Hepatocyte (in vitro differentiated cells): ENCODE data around the gene NYNRIN. TPM values are rescaled to one million over a fixed set of nuclear protein-coding genes. Genes with fewer than 3 reads are reported as not detected.

Experiments used
- DNase-seq: peaks from one replicate; pipeline ENCODE4 v3.0.0-alpha.2; 2016; ENCODE audit warnings: low spot score
- H2AFZ ChIP-seq: fragments of 200-600 bp; sonication (generic); 2 replicates; pipeline ENCODE4 v1.6.0; 2016; ENCODE audit warnings: antibody characterized with exemption, mild to moderate bottlenecking
- H3K27ac ChIP-seq: fragments of 200-600 bp; sonication (generic); 2 replicates; pipeline ENCODE4 v1.5.1; 2016; ENCODE audit warnings: mild to moderate bottlenecking
- H3K27me3 ChIP-seq: fragments of 200-600 bp; sonication (generic); 2 replicates; pipeline ENCODE4 v1.6.1; 2016
- H3K36me3 ChIP-seq: fragments of 200-600 bp; sonication (generic); replicated peaks from 2 replicates; pipeline ENCODE4 v1.5.1; 2016; ENCODE audit warnings: low read depth; ENCODE audit not compliant: insufficient read depth
- H3K4me1 ChIP-seq: fragments of 200-600 bp; sonication (generic); 2 replicates; pipeline ENCODE4 v1.5.1; 2016; ENCODE audit warnings: mild to moderate bottlenecking, moderate library complexity; ENCODE audit not compliant: insufficient read depth
- H3K4me2 ChIP-seq: fragments of 200-600 bp; sonication (generic); 2 replicates; pipeline ENCODE4 v1.6.0; 2016
- H3K4me3 ChIP-seq: fragments of 200-600 bp; sonication (generic); 2 replicates; pipeline ENCODE4 v1.5.1; 2016; ENCODE audit warnings: mild to moderate bottlenecking
- H3K79me2 ChIP-seq: fragments of 200-600 bp; sonication (generic); 2 replicates; pipeline ENCODE4 v1.6.0; 2017; ENCODE audit warnings: mild to moderate bottlenecking
- H3K9me2 ChIP-seq: fragments of 200-600 bp; sonication (generic); replicated peaks from 2 replicates; pipeline ENCODE4 v1.6.0; 2017; ENCODE audit warnings: mild to moderate bottlenecking; ENCODE audit not compliant: insufficient read depth
- H3K9me3 ChIP-seq: fragments of 200-600 bp; sonication (generic); 2 replicates; pipeline ENCODE4 v1.5.1; 2016; ENCODE audit warnings: low read depth, mild to moderate bottlenecking
- H4K20me1 ChIP-seq: fragments of 200-600 bp; sonication (generic); 2 replicates; pipeline ENCODE4 v1.6.0; 2016; ENCODE audit warnings: mild to moderate bottlenecking; ENCODE audit not compliant: insufficient read depth, poor library complexity, severe bottlenecking
- EZH2 ChIP-seq: fragments of 200-600 bp; sonication (generic); IDR thresholded peaks from 2 replicates; pipeline ENCODE4 v1.6.1; 2016; ENCODE audit warnings: antibody characterized with exemption, mild to moderate bottlenecking, borderline replicate concordance
- EZH2phosphoT487 ChIP-seq: fragments of 200-600 bp; sonication (generic); IDR thresholded peaks from one replicate; pipeline ENCODE4 v1.6.1; 2018; ENCODE audit warnings: antibody characterized with exemption, mild to moderate bottlenecking, low read depth, moderate library complexity; ENCODE audit not compliant: unreplicated experiment, severe bottlenecking
- WGBS: methylation state at CpG from one replicate; pipeline ENCODE4 v1.1.6; 2016; ENCODE audit warnings: low lambda C conversion rate; ENCODE audit errors: missing lambda C conversion rate; 5-methylcytosine and 5-hydroxymethylcytosine counted together
- polyA plus RNA-seq: library from polyadenylated mRNA; unstranded; fragments of >200 nt; fragmentation: Nextera tagmentation; extraction: Ambion mirVana; gene quantifications from 2 replicates; pipeline ENCODE4 v1.2.1, GENCODE V29; 2016
- total RNA-seq: library from RNA; depleted of rRNA; stranded (reverse); fragments of >200 nt; gene quantifications from 2 replicates; pipeline ENCODE4 v1.2.3, GENCODE V29; 2014
- TF ChIP-seq, protein P1 (sequence below): fragments of 200-600 bp; sonication (generic); IDR thresholded peaks from 2 replicates; pipeline ENCODE4 v1.5.1; 2016; ENCODE audit warnings: antibody characterized with exemption, mild to moderate bottlenecking; ENCODE audit not compliant: poor library complexity

NYNRIN gene
- total and polyA plus RNA-seq, 2 experiments from 2014 or later, result 34.5 to 56.5 TPM

DNA sequence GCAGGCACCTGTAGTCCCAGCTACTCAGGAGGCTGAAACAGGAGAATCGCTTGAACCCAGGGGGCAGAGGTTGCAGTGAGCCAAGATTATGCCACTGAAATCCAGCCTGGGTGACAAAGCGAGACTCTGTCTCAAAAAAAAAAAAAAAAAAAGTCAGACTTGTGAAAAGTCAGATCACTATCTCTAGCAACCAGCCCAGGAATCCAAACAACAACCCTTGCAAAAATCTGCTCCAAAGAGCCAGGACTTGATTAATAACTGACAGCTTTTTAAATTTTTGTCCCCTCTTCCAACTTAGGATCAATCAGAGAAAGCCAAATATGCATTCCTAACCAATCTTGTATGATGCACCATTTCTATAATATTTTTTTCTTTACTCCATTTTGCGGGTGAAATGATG lies 38.5 kb upstream of the NYNRIN start:
- WGBS, result 89% methylated on average over 3 of the region's 3 CpGs

DNA sequence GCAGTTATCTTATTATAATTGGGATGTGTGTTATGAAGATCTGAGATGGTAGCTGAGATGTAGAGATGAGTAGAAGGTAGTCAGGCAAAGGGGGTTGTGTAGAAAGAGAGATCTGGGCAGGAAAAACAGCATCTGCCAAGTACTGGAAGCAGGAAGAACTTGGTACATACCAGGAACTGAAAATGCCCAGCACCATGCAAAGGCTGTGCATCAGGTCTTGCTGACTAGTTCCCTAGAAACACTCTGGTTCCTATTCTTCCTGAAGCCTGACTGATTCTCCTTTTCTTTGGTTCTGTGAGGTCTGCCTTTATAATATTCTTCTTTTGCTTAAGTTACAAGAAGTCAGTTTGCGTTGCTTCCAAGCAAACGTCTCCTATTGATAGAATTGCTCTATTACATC lies 37.5 kb upstream of the NYNRIN start:
- 79% methylated on average over 2 of the region's 2 CpGs for WGBS
- no peaks in the 10 kb centered on the region for H3K9me3 ChIP-seq
- H3K4me2 ChIP-seq, result no peak overlapping the region
- no peaks in the 10 kb centered on the region for H3K9me2 ChIP-seq
- no peaks in the 10 kb centered on the region for H3K27me3 ChIP-seq
- no peak overlapping the region for H3K27ac ChIP-seq
- no peak overlapping the region for H2AFZ ChIP-seq
- H3K4me3 ChIP-seq, result no peak overlapping the region
- no peak for DNase-seq
- no peaks in the 10 kb centered on the region for H3K79me2 ChIP-seq
- TF ChIP-seq EZH2phosphoT487 (no peak), EZH2 (no peak)
- TF ChIP-seq, protein P1, sequence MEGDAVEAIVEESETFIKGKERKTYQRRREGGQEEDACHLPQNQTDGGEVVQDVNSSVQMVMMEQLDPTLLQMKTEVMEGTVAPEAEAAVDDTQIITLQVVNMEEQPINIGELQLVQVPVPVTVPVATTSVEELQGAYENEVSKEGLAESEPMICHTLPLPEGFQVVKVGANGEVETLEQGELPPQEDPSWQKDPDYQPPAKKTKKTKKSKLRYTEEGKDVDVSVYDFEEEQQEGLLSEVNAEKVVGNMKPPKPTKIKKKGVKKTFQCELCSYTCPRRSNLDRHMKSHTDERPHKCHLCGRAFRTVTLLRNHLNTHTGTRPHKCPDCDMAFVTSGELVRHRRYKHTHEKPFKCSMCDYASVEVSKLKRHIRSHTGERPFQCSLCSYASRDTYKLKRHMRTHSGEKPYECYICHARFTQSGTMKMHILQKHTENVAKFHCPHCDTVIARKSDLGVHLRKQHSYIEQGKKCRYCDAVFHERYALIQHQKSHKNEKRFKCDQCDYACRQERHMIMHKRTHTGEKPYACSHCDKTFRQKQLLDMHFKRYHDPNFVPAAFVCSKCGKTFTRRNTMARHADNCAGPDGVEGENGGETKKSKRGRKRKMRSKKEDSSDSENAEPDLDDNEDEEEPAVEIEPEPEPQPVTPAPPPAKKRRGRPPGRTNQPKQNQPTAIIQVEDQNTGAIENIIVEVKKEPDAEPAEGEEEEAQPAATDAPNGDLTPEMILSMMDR, result no peak
- H3K4me1 ChIP-seq, result peaks cover 7% of the 10 kb centered on the region
- no peaks in the 10 kb centered on the region for H3K36me3 ChIP-seq
- no peaks in the 10 kb centered on the region for H4K20me1 ChIP-seq

More for the DNA sequence above, 38.5 kb upstream of the NYNRIN start:
- Histone ChIP-seq H3K9me3 (no peaks in the 10 kb centered on the region), H4K20me1 (no peaks in the 10 kb centered on the region), H2AFZ (no peak overlapping the region), H3K79me2 (no peaks in the 10 kb centered on the region), H3K36me3 (no peaks in the 10 kb centered on the region), H3K4me1 (peaks cover 5% of the 10 kb centered on the region), H3K27ac (no peak overlapping the region), H3K27me3 (no peaks in the 10 kb centered on the region), H3K4me3 (no peak overlapping the region), H3K4me2 (no peak overlapping the region), H3K9me2 (no peaks in the 10 kb centered on the region)
- TF ChIP-seq EZH2, result no peak
- TF ChIP-seq EZH2phosphoT487, result no peak
- TF ChIP-seq, protein P1, result no peak
- no peak for DNase-seq

DNA sequence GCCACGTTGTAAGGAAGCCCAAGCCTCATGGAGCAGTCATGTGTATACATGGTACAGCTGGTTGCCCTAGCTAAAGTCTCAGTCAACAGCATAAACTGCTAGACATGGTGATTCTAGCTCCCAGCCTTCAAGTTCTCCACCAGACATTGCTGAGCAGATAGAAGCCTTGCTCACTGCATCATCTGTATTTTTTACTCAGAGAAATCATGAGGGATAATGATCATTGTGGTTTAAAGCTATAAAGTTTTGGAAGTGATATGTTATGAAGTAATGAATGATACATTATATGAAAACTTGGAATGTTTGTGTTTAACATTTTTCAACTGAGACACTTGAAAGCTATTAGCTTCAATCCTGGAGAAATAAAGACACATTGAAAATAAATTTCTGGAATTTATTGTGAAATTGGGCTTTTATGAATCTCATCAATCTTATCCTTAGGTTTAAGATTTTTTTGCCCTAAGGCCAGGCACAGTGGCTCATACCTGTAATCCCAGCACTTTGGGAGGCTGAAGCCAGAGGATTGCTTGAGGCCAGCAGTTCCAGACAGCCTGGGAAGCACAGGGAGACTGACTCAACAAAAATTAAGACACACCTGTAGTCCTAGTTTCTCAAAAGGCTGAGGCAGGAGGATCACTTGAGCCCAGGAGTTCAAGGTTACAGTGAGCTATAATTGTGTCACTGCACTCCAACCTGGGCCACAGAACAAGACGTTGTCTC lies 36.4 kb upstream of the NYNRIN start:
- H3K4me1 ChIP-seq, result peaks cover 7% of the 10 kb centered on the region
- H3K4me2 ChIP-seq, result no peak overlapping the region
- 41% methylated on average over 2 of the region's 2 CpGs for WGBS
- H3K9me3 ChIP-seq, result no peaks in the 10 kb centered on the region
- no peaks in the 10 kb centered on the region for H3K79me2 ChIP-seq
- no peak overlapping the region for H3K4me3 ChIP-seq
- H2AFZ ChIP-seq, result no peak overlapping the region
- H3K36me3 ChIP-seq, result no peaks in the 10 kb centered on the region
- no peaks in the 10 kb centered on the region for H3K9me2 ChIP-seq
- H3K27ac ChIP-seq, result no peak overlapping the region
- TF ChIP-seq, protein P1, result no peak
- TF ChIP-seq EZH2 (no peak), EZH2phosphoT487 (no peak)
- H4K20me1 ChIP-seq, result no peaks in the 10 kb centered on the region
- no peak for DNase-seq
- H3K27me3 ChIP-seq, result no peaks in the 10 kb centered on the region
